ENCODE data around the gene GBGT1.
"Not testable (repeated sequence)": the region's sequence is repeated elsewhere in the genome, so short reads cannot be mapped to it uniquely, and the experiment has no call there.

GBGT1 gene

DNA sequence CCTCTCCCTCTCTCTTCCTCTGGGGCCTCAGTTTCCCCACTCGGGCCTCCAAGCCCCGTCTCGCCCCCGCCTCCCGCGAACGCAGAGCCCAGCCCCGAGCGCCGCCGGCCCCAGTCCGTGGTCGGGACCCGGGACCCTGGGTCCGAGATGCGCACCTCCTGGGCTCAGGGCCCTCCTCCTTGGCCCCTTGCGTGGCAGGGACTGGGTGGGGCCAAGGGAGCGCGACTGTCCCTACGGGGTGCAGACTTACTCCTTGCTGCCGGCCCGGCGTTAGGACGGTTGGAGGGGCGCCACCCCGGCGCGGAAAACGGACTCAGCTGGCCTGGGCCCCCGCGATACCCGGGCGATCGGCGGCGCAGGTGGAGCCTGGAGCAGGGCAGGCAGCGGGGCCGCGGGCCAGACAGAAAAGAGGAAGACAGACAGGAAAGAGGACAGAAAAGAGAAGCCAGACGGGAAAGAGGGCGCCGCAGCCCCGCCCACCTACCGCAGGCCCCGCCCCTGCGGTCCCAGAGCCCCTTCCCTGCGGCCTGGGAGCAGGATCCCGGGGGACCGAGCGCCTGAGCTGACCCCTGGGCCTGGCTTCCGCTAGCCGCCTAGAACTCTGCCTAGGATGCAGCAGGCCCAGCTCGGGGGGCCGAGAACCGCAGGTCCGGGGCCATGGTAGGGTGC lies at the start of gene GBGT1:
TSS of gene GBGT1 (minus strand) at position 411 of the 669 bp plus-strand sequence. CDS start 1,502 bp downstream, outside the sequence.
- DNase-seq (ENCODE audit: low read depth): no peak

DNA sequence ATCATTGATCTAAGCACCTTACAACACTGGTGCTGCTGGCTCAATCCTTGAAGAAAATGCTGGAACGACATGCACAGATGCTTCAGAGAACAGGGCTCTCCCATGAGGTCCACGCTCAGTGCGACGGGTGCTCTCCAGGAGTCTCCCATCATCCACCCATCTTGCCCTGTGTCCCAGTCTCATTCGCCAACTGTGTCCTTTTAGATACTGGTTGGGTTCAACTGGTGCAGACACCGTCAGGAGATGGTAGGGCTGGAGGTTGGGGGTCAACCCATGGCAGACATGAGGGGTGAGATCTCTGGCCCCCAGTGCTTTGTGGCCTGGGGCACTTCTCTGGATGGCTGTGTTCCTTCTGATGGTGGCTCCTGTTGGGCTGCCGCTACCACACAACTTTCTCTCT lies 46.9 kb upstream of the GBGT1 start:
- DNase-seq (ENCODE audit: low read depth): no peak

DNA sequence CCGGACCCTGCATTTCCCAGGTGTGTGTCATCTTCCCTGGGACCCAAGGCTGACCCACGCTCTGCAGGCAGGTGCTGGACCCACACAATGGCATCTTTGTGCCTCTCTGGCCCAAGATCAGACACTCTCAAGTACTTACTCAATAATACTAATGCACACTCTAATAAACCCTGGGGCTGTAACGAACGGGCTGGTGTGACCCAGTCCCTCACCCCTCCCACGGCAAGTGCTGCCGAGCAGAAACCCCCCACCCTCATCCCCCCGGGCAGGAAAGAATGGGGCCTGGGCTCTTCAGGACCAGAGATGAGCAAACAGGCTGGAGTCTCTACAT lies 46.5 kb upstream of the GBGT1 start:
- no peak for DNase-seq (ENCODE audit: low read depth)

DNA sequence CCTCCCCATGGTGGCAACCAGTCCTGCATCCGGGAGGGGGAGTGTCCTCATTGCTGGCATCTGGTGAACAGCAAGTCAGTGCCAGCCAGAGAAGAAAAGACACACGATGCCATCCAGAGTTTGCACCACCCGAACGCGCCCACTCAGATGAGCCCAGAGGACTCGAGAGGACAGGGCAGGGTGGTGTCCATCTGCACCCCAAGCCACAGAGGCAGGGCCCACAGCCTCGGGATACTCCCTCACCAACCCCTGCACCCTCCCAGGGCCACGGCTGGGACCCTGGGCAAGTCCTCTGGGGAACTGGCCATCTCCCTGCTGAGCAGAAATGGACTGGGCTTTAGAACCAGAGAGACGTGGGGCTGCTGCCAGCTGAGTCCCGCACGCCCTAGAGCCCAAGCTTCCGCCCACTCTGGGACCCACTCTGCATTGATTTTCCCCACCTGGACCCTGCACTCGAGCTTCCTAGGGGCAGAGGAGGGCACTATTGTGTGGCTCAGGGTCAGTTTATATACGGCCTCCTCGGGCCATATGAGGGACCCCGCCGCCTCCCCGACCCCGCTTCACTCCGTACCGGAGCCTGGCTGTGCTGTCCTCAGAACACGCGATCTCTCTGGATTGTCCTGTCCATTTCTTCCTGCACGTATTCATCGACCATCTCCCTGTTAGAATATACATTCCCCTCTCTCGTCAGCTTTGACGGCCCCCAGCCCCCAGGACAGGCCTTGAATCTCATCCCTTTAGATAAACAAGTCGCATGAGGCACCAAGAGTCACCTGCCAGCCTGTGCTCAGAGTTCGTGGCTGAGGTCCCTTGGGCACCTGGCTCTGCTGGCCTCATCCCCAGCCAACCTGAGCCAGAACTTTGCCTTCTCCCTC lies 45.9 kb upstream of the GBGT1 start:
- not testable (repeated sequence) for DNase-seq (ENCODE audit: low read depth)

DNA sequence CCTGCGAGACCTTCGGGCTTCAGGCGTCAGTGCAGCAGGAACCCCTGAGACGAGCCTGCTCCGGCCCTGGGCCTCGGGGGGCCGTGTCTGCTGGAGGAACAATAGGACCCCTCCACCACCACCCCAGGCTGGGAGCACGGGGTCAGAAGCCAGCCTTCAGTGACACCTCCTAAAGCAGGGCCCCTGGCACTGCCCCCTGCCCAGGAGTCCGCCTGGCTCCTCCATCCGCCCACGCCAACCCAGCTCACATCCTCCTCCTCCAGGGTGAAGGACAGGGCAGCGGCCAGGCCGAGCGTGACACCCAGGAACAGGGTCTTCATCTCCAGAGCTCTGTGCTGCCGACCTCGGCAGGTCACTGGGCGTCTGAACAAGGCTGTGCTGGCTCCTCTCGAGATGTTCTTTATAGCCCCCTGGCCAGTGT lies 45.2 kb upstream of the GBGT1 start, which contains the start of gene OBP2B:
TSS of gene OBP2B (minus strand) at position 371 of the 421 bp plus-strand sequence. CDS start at position 320, 51 bp downstream.
- not testable (repeated sequence) for DNase-seq (ENCODE audit: low read depth)

DNA sequence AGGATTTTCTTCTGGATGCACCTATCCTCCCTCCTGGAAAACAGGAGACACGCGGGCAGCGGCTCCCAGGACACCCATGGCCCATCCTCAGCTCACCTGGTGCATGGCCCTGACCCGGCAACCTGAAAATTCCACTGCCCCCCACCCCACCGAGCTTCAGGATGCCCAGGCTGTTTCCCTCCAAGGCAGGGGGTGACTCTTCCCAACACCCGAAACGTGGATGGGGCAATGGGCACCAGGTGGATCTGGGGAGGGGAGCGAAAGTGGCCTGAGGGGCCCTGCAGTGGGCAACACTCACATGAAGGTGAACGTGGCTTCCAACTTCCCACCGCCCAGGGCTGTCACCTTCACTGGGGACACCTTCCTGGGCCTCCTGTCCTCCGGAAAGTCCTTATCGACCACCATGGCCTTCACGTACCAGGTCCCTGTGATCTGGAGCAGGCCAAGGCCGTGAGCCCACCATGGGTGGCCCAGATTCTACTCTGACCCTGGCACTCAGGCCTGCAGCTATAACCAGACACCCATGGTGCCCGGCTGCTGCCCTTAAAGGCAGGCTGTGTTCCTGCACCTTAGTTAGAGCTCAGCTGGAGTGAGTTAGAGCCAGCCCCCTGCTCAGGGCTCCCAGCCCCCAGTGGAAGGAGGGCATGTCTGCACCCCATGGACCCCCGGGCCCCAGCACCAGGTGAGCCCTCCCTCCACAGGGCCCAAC lies 44.6 kb upstream of the GBGT1 start:
- not testable (repeated sequence) for DNase-seq (ENCODE audit: low read depth)

DNA sequence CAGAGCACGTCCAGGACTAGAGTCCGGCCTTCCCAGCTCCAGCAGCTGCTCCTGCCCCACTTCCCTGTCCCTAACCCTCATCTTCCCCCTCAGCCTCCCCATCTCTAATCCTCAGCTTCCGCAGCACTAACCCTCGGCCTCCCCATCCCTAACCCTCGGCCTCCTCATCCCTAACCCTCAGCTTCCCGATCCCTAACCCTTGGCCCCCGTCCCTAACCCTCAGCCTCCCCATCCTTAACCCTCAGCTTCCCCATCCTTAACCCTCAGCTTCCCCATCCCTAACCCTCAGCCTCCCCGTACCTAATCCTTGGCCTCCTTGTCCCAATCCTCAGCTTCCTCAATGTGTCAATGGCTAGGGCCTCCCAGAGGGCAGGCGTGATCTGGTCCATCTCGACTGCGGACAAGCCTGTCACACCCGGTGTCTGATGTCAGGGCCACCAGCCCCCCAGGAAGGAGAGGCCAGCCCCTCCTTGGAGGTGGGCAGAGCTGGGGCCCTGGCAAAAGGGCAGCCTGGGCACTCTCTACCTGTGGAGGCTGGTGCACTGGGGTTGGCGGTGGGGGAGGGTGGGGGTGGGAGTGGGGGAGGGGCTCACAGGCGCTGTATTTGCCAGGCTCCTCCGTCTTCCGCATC lies 43.9 kb upstream of the GBGT1 start:
- DNase-seq (ENCODE audit: low read depth): no peak

DNA sequence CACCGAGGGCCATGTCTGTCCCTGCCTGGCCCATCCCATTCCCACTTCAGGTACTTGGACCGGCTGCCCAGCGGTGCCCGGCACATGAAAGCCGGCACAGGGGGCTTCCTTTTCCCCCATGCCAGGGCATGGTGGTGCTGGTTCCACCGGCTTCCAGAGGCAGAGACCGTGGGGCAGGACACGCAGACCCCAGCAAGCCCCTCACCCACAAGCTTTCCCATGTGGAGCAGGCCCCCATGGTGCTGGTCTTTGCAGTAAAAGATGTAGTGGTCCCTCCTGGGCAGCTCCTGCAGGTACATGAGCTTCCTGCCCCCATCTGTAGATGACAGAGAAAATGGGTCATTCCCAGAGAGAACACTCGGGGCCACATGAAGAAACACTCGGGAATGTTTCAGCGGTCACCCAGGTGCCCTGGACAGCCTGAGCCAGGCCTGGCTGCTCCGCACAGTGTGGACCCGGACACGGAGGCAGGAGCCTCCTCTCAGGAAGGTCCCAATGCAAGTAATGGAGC lies 43.4 kb upstream of the GBGT1 start:
- DNase-seq (ENCODE audit: low read depth): no peak

DNA sequence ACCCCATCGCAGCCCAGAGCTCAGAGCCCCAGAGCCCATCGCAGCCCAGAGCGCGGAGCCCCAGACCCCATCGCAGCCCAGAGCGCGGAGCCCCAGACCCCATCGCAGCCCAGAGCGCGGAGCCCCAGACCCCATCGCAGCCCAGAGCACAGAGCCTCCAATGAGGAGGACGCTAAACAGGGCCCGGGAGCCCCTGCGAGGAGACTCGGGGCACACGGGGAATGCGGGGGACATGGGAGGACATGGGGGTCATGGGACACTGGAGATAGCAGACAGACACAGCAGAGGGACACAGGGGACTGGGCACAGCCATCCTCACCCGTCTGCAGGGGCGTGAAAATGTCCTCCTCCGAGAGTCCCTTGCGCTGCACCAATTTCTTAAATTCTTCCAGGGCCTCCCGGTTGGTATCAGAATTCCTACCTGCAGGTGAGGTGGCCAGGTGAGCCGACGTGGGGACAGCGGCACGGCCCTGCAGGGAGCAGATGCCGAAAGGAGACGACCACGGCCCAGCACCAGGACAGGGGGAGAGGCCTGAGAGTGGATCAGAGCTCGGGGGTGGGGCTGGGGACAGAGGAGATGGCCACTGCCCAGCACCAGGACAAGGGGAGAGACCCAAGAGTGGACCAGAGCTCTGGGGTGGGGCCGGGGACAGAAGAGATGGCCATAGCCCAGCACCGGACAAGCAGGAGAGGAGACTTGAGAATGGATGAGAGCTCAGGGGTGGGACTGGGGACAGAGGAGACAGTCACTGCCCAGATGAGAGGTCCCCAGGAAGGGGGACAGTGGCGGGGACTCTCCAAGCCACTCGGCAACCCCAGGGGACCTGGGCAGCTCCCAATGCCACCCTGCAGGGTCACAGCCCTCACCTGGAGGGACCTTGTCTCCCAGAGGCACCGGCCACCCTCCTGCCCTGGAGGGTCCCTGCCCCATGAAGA lies 42.5 kb upstream of the GBGT1 start:
- DNase-seq (ENCODE audit: low read depth): no peak

DNA sequence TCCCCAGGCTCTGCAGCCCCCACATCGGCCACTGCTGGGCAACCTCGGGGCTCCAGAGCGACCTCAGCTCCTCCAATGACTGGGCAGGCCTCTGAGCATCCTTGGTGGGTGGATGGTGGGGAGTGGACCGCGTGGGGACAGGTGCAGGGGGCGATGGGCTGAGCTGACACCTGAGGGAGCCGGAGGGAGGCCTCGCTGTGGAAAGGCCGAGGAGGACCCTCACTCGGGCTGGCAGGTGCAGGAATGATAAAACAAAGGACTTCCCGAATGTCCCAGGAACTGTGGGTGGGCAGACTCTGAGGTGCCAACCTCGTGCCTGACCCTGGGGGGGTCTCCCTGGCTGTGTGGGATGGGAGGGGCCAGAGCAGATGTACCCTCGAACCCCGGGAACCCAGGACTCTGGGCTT lies 41.8 kb upstream of the GBGT1 start:
- not testable (repeated sequence) for DNase-seq (ENCODE audit: low read depth)

DNA sequence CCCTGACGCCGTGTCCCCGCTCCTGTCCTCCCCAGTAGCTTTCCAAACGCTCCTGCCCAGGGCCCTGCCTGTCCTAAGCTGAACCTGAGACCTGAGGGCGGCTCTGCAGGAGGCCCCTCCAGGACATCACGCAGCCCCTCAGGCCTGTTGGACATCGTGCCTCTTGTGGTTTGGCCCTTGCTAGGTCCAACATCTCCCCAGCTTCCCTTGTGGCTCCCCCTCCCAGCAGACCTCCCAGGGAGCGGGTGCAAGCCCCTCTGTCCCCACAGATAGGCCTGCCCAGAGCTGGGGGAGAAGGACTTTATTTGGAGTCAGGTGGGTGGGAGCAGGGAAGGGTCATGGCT lies 41.3 kb upstream of the GBGT1 start:
- DNase-seq (ENCODE audit: low read depth): no peak

DNA sequence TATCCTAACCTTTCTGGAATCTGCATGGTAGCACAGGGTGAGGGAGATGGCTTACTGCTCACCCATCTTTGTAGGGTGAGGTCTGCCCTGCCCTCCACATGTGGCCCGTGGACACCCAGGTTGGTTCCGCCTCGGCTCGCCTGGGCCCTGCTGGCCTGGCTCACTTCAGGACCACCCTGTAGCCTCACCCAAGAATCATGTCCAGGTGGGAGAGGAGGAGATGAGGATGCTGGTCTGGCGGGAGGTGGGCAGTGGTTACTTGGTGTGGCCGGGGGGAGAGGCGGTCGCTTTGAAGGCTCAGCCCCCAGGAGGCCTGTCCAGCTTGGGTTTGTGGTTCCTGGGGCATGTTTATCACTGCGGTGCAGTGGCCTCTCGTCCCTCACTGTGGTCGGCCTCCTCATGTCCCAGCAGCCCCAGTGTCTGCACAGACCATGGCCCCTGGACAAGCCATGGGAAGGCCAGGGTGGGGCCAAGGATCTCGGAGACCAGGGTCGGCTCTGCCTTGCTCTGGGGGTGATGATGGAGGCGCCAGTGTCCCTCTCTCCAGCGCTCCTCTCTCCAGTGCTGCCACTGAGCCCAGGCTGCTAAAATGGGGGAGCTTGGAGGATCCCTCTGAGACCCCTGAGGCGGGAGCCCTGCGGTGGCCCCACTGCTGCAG lies 40.8 kb upstream of the GBGT1 start:
- DNase-seq (ENCODE audit: low read depth): no peak

DNA sequence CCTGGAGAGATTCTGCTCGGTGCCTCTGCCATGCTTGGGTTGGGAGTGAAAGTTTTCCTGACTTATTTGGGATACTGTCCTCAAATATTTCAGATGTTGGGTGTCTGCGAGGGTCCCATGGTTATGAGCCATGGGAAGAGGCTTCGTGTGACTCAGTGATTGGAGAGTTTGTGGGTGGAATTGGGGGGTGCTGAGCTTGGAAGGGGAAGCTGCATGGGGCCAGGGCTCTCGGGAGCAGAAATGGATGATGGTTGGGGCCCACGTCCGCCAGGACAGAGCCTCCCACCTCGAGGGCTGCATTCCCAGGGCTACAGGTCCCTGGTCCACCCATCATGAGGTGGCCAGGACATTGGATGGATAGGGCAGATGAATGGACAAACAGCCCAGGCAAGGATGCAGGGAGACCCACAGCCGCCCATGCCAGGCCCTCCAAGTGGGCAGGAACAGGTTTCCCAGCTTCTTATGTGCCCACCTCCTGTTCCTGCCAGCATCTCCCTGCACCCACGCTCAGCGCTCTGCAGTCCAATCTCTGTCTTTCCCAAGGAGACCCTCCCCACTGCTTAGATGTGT lies 39.9 kb upstream of the GBGT1 start:
- DNase-seq (ENCODE audit: low read depth): no peak

DNA sequence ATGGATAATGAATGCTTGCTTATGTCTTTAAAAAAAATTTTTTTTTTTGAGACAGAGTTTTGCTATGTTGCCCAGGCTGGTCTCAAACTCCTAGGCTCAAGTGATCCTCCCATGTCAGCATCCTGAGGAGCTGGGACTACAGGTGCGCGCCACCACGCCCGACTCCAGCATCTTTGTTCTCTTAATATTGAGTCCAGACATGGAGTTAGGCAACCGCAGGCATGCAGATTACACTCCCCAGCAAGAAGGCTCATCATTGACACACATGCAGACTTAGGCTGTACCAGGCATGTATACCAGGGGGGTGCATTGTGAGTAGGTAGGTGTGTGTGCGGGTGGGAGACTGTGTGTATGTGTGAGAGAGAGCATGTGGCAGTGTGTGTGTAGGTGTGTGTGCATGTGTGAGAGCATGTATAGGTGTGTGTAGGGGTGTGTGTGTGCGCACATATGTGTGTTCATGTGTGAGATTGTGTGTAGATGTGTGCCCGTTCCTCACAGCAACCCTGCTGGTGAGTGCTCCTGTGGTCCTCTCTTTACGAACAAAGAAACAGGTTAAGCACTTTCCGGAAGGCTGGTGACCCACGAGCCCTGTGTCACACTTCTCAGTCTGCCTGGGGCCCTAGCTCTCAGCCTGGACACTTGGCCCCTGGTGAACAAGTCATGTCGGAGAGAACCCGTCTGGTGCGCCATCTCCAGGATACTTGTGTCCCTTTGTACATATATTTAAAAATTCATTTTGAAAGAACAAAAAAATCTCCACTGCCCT lies 39.2 kb upstream of the GBGT1 start:
- DNase-seq (ENCODE audit: low read depth): no peak

DNA sequence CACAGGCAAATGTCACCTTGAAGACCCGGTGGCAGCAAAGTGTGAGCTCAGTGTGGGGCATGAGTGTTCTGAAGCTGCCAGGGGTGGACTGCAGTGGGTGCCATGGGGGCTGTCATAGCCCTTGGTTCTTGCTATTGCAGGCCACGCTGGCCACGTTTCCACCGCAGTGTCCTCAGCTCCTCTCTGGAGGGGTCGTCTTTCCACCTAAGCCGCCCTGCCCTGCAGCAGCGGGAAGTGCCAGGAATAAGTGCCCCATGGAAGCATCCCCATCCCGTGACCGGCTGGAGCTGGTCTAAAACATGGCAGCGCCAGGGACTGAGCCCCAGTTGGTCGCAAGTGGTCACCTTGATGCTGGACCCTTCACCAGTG lies 38.4 kb upstream of the GBGT1 start:
- no peak for DNase-seq (ENCODE audit: low read depth)

DNA sequence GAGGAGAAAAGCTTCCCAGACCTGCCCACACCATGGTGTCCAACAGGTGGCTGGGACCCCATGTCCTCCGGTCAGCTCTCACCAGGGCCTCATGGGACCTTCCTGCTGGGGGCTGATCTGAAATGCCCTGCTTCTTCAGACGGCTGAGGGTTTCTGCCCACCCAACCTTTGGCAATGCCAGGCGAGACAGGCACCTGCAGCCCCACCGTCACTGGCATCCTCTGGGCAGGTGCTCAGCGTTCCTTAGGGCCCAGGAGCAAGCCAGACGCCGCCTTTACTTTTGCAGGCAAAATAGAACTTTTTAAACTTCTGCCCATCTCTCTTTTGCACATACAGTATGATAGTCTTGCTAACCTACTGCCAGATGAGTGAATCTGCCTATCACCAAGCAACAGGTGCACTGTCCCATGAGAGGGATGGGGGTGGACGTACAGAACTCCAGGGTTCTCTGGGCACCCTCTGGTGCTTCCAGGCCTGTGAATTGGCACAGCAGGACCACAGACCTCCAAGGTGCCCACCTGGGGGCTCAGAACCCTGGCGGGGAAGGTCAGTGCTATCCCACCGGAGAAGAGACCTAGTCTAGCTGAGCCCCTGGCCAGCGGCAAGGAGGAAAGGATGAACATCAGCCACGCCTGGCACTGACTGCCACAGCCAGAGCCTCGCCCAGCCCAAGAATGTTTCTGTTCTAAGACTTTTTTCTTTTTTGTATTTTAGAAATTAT lies 37.9 kb upstream of the GBGT1 start:
- no peak for DNase-seq (ENCODE audit: low read depth)

DNA sequence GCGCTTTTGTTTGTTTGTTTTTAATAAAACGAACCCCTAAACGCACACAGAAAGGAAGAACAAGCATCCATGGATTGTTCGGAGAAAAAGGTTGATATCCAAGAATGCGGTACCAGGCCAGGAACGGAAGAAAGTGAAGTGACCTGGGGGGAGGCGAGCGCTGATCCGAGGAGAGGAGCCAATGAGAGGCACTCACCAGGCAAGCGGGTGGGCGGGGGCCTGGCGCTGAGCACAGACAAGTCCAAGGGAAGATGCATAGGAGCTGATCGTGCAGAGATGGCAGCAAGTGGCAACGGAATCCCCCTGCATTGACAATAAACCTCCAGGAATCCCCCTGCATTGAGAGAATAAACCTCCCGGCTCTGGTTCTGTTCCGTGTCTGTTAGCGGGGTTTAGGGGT lies 36.9 kb upstream of the GBGT1 start:
- no peak for DNase-seq (ENCODE audit: low read depth)

DNA sequence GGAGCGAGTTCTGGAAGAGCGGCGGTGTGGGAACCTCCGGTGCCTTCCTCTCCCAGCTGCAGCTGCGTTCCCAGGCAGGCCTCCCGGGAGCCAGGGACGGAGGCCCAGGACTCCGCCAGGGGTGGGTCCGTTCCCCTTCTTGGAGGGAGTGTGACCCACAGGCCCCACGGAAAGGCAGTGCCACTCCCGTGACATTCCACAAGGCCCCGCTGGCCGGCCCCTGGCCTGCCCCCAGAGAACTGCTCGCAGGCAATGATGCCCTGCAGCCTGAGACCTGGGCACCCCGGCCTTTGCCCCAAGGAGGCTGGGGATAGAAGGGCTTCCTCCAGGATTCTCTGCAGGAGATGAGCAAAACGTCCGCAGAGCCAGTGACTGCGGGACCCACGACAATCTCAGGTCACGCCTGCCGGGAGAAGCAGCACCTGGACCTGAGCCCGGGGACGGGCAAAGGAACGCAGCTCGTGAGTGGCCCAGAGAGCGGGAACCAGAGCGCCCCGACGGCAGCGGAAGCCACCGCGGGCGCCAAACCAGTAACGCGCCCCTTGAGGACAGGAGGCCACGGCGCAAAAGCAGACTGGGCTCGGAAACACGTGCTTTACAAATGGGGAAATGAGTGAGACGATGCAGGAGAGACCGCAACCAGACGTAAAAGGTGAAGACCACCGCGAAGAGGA lies 36.1 kb upstream of the GBGT1 start:
- DNase-seq (ENCODE audit: low read depth): no peak
